Esophagus mucosa (tissue), 1 donor: ENCODE results near the gene SLC39A7. TPM values are rescaled to one million over a fixed set of nuclear protein-coding genes. Genes with fewer than 3 reads are reported as not detected.

ENCODE experiments used
- ATAC-seq: fragments of 200-7000 bp; cut with Tn5 transposase; one replicate; pipeline ENCODE4 v1.9.1; 2020
- total RNA-seq: library from RNA; stranded (reverse); gene quantifications from one replicate; pipeline ENCODE4 v1.2.4, GENCODE V29; 2023
- donor health status: DM: yes; HTN: yes; CAD: no.

The SLC39A7 gene
- total RNA-seq, 1 donor from 2014 or later, result 31.1 TPM

DNA sequence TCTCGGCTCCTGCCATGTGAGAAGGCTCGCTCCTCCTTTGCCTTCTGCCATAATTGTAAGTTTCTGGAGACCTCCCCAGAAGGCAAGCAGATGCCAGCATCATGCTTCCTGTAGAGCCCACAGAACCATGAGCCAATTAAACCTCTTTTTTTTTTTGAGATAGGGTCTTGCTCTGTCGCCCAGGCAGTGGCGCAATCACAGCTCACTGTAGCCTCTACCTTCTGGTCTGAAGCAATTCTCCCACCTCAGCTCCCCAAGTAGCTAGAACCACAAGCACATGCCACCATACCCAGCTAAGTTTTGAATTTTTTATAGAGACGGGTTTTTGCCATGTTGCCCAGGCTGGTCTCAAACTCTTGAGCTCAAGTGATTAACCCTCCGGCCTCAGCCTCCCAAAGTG, 36.2 kb downstream of the SLC39A7 start:
- ATAC-seq, result no peak

DNA sequence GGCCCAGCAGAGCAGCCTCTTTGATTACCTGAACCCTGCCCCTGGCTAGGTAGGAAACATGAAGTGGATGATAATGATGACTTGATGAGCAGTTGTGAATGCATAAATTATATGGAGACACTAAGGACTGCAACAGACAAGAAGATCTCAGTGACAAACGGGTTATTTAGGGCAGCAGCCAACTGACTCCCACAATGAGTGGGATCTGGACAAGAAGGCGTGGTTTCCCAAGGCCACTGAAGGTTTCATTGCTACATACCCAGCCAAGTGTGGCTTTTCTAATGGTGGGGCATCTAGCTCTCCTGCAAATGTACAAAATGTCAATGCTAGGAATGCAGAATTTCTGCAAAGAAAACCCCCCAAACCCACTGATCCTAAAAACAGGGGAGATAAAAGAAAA, 37.1 kb downstream of the SLC39A7 start:
- no peak for ATAC-seq

- no peak for ATAC-seq
These were observed 41.3 kb downstream of the SLC39A7 start for GRCh38 chr6:33241968-33242367.

DNA sequence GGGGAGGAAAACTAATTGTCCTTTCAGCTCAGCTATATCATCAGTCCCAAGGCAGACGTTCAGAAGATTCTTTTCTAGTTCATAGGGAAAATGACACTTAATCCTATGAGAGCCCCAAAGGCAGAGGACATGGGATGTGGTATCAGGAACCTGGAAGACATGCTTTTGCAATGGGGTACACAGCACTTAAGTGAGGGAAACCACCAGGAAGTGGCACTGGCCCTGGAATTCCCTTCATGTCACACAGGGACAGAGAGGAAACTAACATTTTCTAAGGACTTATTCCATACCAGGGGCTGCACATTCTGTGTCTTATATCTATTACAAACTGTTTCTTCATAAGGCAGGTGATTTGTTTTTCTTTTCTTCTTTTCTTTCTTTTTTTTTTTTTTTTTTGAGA, 42.8 kb downstream of the SLC39A7 start:
- ATAC-seq, result no peak

- peak; percentile 75 for ATAC-seq
These were observed 47.4 kb downstream of the SLC39A7 start for GRCh38 chr6:33247977-33248642.

- ATAC-seq, result peak; percentile 4
These were observed 47.9 kb downstream of the SLC39A7 start for GRCh38 chr6:33248643-33248931.

- peak; percentile 96 for ATAC-seq
These were observed 48.5 kb downstream of the SLC39A7 start for GRCh38 chr6:33248932-33249731.

DNA sequence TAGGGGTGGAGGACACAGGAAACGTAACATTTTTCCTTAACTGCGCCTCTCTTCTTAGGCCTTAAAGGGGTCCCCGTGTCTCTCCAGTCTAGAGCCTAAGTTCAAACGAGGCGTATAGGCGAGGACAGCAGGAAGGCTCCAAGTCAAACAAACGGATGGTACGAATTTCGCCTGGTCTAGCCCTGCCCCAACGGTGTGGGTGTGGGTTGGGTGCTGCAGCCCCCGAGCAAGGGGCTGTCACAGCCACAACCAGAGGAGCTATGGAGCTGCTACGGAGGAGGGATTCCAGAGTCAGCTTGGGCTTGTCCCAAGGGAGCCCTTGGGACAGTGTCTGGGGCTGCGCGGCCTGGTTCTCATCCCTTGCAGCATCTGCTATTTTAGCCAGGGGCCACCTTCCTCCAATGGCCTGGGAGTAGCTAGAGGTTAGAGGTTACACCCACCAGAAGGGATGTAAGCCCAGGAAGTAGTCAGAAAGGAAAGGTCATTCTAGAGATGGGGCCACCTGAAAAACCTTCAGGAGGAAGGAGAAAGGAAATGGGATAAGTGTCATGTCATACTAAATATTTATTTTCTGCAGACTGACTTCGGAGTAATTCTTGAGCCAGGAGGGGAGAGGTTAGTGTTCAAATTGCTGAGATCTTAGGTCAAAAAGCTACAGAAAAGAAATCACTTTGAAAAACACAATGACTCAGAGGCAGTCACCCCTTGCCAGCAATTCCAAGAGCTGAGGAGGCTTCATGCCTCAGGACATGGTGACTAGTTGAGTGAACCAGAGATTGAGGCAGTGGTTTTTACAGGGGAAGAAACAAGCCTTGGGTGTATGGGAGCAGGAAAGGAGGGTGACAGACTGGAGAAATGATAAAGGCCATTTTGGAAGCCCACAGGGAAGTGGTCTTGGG, 49.3 kb downstream of the SLC39A7 start:
- peak; percentile 1 for ATAC-seq

- ATAC-seq, result no peak
These were observed 50.1 kb downstream of the SLC39A7 start for GRCh38 chr6:33250731-33251130.

GRCh38 chr6:33251395-33252012, 50.8 kb downstream of the SLC39A7 start:
- no peak for ATAC-seq

DNA sequence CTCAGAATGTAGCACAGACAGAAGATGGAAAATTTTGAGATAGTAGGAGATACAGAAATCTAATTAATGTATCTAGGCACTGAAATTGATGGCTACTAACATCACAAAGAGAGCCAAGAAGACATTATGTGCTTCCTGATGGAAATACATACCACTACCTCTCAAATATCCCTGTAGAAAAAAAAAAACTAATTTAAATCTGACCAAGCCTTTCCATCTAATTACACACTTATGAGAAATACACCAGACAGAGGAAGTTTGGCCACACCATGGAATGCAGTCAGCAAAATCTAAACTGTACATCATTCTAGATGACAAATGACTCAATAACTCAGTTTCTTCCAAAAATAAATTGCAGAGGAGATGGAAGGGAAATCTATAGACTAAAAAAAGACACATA, 52.1 kb downstream of the SLC39A7 start:
- ATAC-seq, result no peak

Other genes starting within 250 kb of the SLC39A7 start
- gene HLA-DMA, start 247.8 kb upstream of the SLC39A7 start, total RNA-seq, result 16.2 TPM
- 99.3 TPM for gene BRD2, start 232.3 kb upstream of the SLC39A7 start, total RNA-seq
- gene HLA-DOA, start 191.3 kb upstream of the SLC39A7 start, total RNA-seq, result 1.4 TPM
- gene HLA-DPA1, start 127.2 kb upstream of the SLC39A7 start, total RNA-seq, result 12.7 TPM
- 10.5 TPM for gene HLA-DPB1, start 124.9 kb upstream of the SLC39A7 start, total RNA-seq
- gene COL11A2, start 8.4 kb upstream of the SLC39A7 start, total RNA-seq, result 0.32 TPM
- gene RXRB, start 202 bp upstream of the SLC39A7 start, total RNA-seq, result 19.6 TPM
- gene HSD17B8, start 3.8 kb downstream of the SLC39A7 start, total RNA-seq, result 27.3 TPM
- 27.0 TPM for gene RING1, start 7.6 kb downstream of the SLC39A7 start, total RNA-seq
- 38.8 TPM for gene VPS52, start 71.0 kb downstream of the SLC39A7 start, total RNA-seq
- 3,499 TPM for gene RPS18, start 71.2 kb downstream of the SLC39A7 start, total RNA-seq
- gene B3GALT4, start 76.3 kb downstream of the SLC39A7 start, total RNA-seq, result 16.9 TPM
- 31.5 TPM for gene WDR46, start 88.4 kb downstream of the SLC39A7 start, total RNA-seq
- gene PFDN6, start 88.7 kb downstream of the SLC39A7 start, total RNA-seq, result 39.9 TPM
- gene RGL2, start 98.1 kb downstream of the SLC39A7 start, total RNA-seq, result 55.8 TPM
- gene TAPBP, start 113.2 kb downstream of the SLC39A7 start, total RNA-seq, result 63.5 TPM
- 10.6 TPM for gene ZBTB22, start 116.9 kb downstream of the SLC39A7 start, total RNA-seq
- gene DAXX, start 122.1 kb downstream of the SLC39A7 start, total RNA-seq, result 28.1 TPM
- gene KIFC1, start 191.0 kb downstream of the SLC39A7 start, total RNA-seq, result 19.0 TPM
- 13.4 TPM for gene PHF1, start 210.1 kb downstream of the SLC39A7 start, total RNA-seq
- gene CUTA, start 217.2 kb downstream of the SLC39A7 start, total RNA-seq, result 92.4 TPM
- 7.1 TPM for gene SYNGAP1, start 219.2 kb downstream of the SLC39A7 start, total RNA-seq